Right lobe of liver (tissue), 4 donors: ENCODE results near the gene NAGPA.

Experiments used
- POLR2A ChIP-seq: fragments of 450-650 bp; IDR thresholded peaks from one replicate; pipeline ENCODE4 v1.6.1; 2017; ENCODE audit warnings: antibody characterized with exemption, mild to moderate bottlenecking
- TF ChIP-seq, protein P1 (sequence below), 4 donors: fragments of 200-600 bp in 3 of 4; fragments of 450-650 bp in 1 of 4; IDR thresholded peaks; one replicate each; pipeline versions ENCODE4 v1.5.1 to v1.8.0; 2016 to 2022; ENCODE audit warnings: antibody characterized with exemption in 4 of 4, mild to moderate bottlenecking in 2 of 4
- donor health status: DM: no; HTN: no; CAD: no.
- donor health status: DM: no; HTN: no; CAD: no.
- donor health status: DM: no; HTN: yes; CAD: no.

DNA sequence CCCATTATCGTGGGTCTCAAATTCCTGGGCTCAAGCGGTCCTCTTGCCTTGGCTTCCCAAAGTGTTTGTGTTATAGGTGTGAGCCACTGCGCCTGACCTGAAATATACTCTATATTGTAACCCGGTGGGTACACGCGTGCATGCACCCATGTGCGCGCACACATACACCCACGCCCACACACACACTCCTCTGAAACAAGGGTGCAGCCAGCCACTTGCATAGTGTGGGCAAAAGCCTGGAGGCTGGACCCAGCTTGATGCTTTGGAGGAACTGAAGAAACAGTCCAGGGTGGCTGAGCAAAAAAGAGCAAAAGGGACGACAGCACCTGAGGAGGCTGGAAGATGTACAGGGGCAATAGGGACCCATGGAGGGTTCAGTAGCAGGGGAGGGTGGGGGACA is 29.9 kb downstream of the NAGPA start:
- TF ChIP-seq, protein P1, sequence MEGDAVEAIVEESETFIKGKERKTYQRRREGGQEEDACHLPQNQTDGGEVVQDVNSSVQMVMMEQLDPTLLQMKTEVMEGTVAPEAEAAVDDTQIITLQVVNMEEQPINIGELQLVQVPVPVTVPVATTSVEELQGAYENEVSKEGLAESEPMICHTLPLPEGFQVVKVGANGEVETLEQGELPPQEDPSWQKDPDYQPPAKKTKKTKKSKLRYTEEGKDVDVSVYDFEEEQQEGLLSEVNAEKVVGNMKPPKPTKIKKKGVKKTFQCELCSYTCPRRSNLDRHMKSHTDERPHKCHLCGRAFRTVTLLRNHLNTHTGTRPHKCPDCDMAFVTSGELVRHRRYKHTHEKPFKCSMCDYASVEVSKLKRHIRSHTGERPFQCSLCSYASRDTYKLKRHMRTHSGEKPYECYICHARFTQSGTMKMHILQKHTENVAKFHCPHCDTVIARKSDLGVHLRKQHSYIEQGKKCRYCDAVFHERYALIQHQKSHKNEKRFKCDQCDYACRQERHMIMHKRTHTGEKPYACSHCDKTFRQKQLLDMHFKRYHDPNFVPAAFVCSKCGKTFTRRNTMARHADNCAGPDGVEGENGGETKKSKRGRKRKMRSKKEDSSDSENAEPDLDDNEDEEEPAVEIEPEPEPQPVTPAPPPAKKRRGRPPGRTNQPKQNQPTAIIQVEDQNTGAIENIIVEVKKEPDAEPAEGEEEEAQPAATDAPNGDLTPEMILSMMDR (IDR thresholded peaks at IDR 0.05): no peak
- TF ChIP-seq POLR2A: no peak
